B cell (primary cell): ENCODE data around the gene CKAP2L.

Experiments
- EZH2 ChIP-seq: IDR thresholded peaks from 2 replicates; pipeline ENCODE4 v1.6.1; 2012; ENCODE audit warnings: borderline replicate concordance, low read depth, mild to moderate bottlenecking, moderate library complexity, low read length; ENCODE audit not compliant: insufficient read depth, poor library complexity, severe bottlenecking
- TF ChIP-seq, protein P1 (sequence below): fragments of 200-600 bp; IDR thresholded peaks from one replicate; pipeline ENCODE4 v1.8.0; 2022; ENCODE audit warnings: antibody characterized with exemption, mild to moderate bottlenecking

DNA sequence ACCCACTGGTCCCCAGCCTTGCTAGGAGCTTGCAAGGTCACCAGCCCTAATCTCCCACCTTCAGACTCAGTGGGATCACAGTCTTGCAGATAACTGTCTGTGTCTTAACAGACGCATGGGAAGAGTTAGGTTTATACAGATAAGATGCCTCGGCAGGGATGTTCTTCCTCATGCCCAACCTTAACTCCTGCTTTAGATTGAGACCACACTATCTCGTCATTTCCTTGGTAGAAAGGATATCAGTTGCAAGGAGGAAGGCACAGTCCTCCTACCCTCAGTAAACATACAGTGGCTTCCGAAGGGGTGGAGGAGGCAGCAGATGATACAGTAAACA, 36.4 kb downstream of the CKAP2L start:
- TF ChIP-seq, protein P1, sequence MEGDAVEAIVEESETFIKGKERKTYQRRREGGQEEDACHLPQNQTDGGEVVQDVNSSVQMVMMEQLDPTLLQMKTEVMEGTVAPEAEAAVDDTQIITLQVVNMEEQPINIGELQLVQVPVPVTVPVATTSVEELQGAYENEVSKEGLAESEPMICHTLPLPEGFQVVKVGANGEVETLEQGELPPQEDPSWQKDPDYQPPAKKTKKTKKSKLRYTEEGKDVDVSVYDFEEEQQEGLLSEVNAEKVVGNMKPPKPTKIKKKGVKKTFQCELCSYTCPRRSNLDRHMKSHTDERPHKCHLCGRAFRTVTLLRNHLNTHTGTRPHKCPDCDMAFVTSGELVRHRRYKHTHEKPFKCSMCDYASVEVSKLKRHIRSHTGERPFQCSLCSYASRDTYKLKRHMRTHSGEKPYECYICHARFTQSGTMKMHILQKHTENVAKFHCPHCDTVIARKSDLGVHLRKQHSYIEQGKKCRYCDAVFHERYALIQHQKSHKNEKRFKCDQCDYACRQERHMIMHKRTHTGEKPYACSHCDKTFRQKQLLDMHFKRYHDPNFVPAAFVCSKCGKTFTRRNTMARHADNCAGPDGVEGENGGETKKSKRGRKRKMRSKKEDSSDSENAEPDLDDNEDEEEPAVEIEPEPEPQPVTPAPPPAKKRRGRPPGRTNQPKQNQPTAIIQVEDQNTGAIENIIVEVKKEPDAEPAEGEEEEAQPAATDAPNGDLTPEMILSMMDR: no peak
- TF ChIP-seq EZH2: no peak
